Esophagus muscularis mucosa (tissue), 4 donors: ENCODE measurements around the gene METTL15. TPM values are rescaled to one million over a fixed set of nuclear protein-coding genes. Genes with fewer than 3 reads are reported as not detected.

Experiments
- DNase-seq: peaks from one replicate; pipeline ENCODE4 v3.0.0-alpha.2; 2017; ENCODE audit errors: extremely low spot score
- H3K27ac ChIP-seq, 4 donors: fragments of 200-600 bp; sonication (generic); replicated peaks in 1 of 4; 1 replicate in 3 of 4; 2 replicates in 1 of 4; pipeline ENCODE4 v1.5.1; 2016 to 2019; ENCODE audit warnings: mild to moderate bottlenecking in 1 of 4
- H3K27me3 ChIP-seq, 4 donors: fragments of 200-600 bp; sonication (generic); one replicate each; pipeline versions ENCODE4 v1.5.1 to v1.6.0; 2016 to 2019
- H3K36me3 ChIP-seq, 4 donors: fragments of 200-600 bp; sonication (generic); one replicate each; pipeline ENCODE4 v1.5.1; 2016 to 2019
- H3K4me1 ChIP-seq, 4 donors: fragments of 200-600 bp; sonication (generic); one replicate each; pipeline ENCODE4 v1.5.1; 2016 to 2019
- H3K4me3 ChIP-seq, 4 donors: fragments of 200-600 bp; sonication (generic); 1 replicate in 2 of 4; 2 replicates in 2 of 4; pipeline ENCODE4 v1.5.1; 2016 to 2019; ENCODE audit warnings: mild to moderate bottlenecking in 4 of 4, moderate library complexity in 1 of 4
- H3K9me3 ChIP-seq, 4 donors: fragments of 200-600 bp; sonication (generic); 1 replicate in 3 of 4; 2 replicates in 1 of 4; pipeline ENCODE4 v1.5.1; 2016 to 2019
- CTCF ChIP-seq, 3 experiments: fragments of 200-600 bp in 2 of 3; fragments of 450-650 bp in 1 of 3; sonication (generic) in 2 of 3; IDR thresholded peaks; one replicate each; pipeline ENCODE4 v1.5.1; 2017 to 2019; ENCODE audit warnings: antibody characterized with exemption in 3 of 3, mild to moderate bottlenecking in 2 of 3, moderate library complexity in 1 of 3
- EP300 ChIP-seq: sonication (generic); formaldehyde crosslinking; IDR thresholded peaks from one replicate; pipeline ENCODE4 v1.6.1; 2017; ENCODE audit warnings: antibody characterized with exemption
- POLR2A ChIP-seq: fragments of 450-650 bp; IDR thresholded peaks from one replicate; pipeline ENCODE4 v1.6.1; 2017; ENCODE audit warnings: antibody characterized with exemption, moderate library complexity, mild to moderate bottlenecking, low read depth
- POLR2AphosphoS5 ChIP-seq, 2 donors: sonication (generic); formaldehyde crosslinking; IDR thresholded peaks; one replicate each; pipeline ENCODE4 v1.6.1; 2017; ENCODE audit warnings: antibody characterized with exemption in 2 of 2
- WGBS: methylation state at CpG from one replicate; pipeline ENCODE4 v1.1.5; 2018; 5-methylcytosine and 5-hydroxymethylcytosine counted together
- intact Hi-C: fragments of 100-400 bp; cut with DNase I; formaldehyde crosslinking; loops from one replicate; pipeline ENCODE4 v1.15.1; 2023
- total RNA-seq, 4 donors: library from RNA; depleted of rRNA; stranded (reverse); fragments of >200 nt; gene quantifications; one replicate each; pipeline versions ENCODE4 v1.1.0 to v1.2.1, GENCODE V29; 2016

Gene METTL15
- total RNA-seq, 4 donors from 2014 or later, result 7.5 to 10.0 (median 8.5) TPM

DNA sequence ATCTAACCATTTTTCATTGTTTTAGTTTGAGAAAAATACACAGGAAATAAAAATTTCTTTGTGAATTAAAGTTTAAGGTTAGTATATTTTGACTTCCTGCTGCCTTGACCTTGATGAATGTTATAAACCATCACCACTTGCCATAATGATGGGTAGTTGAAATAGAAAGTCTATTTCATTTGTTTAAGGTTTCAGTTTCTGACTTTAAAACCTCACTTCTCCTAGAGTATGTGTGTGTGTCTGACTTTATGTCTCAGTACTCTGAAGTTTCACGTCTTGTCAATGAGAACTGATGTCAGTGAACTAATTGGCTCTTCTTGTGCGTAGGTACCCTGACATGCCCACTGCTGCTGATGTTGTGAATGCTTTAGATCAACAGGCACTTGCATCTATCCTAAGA, 188.2 kb downstream of the METTL15 start:
- WGBS, result 88% methylated on average over 2 of the region's 2 CpGs
- Histone ChIP-seq H3K9me3 (no peaks in the 10 kb centered on the region), H3K4me3 (no peak overlapping the region), H3K27ac (no peak overlapping the region), H3K36me3 (peaks cover 0 to 39% (median 12%) of the 10 kb centered on the region in 4 donors), H3K4me1 (no peaks in the 10 kb centered on the region), H3K27me3 (no peaks in the 10 kb centered on the region)
- intact Hi-C loops, result no loop called here
- DNase-seq, result no peak
- TF ChIP-seq CTCF (IDR thresholded peaks at IDR 0.05) (no peak), POLR2AphosphoS5 (IDR thresholded peaks at IDR 0.05) (no peak), POLR2A (no peak), EP300 (no peak)

- H3K4me3 ChIP-seq, result no peak overlapping the region
- 97% methylated on average over 3 of the region's 3 CpGs for WGBS
- no peak for DNase-seq
- H3K36me3 ChIP-seq, result peaks cover 0 to 43% (median 15%) of the 10 kb centered on the region in 4 donors
- TF ChIP-seq POLR2AphosphoS5 (IDR thresholded peaks at IDR 0.05), result no peak
- no peak for TF ChIP-seq CTCF (IDR thresholded peaks at IDR 0.05)
- TF ChIP-seq POLR2A, result no peak
- TF ChIP-seq EP300, result no peak
- H3K4me1 ChIP-seq, result no peaks in the 10 kb centered on the region
- H3K27ac ChIP-seq, result no peak overlapping the region
- intact Hi-C loops, result no loop called here
- no peaks in the 10 kb centered on the region for H3K27me3 ChIP-seq
- H3K9me3 ChIP-seq, result no peaks in the 10 kb centered on the region
These were observed 190.0 kb downstream of the METTL15 start for GRCh38 chr11:28298209-28298608.

GRCh38 chr11:28303477-28304191, 195.4 kb downstream of the METTL15 start:
- DNase-seq, result no peak
- H3K4me1 ChIP-seq, result no peaks in the 10 kb centered on the region
- intact Hi-C loops, result no loop called here
- peaks cover 0 to 28% (median 3%) of the 10 kb centered on the region in 4 donors for H3K36me3 ChIP-seq
- TF ChIP-seq POLR2A, result no peak
- no peak for TF ChIP-seq EP300
- no peak for TF ChIP-seq CTCF (IDR thresholded peaks at IDR 0.05)
- TF ChIP-seq POLR2AphosphoS5 (IDR thresholded peaks at IDR 0.05), result no peak
- H3K4me3 ChIP-seq, result no peak overlapping the region
- no peak overlapping the region for H3K27ac ChIP-seq
- no peaks in the 10 kb centered on the region for H3K9me3 ChIP-seq
- no peaks in the 10 kb centered on the region for H3K27me3 ChIP-seq
- WGBS, result 91% methylated on average over 2 of the region's 2 CpGs

GRCh38 chr11:28315440-28315839, 207.3 kb downstream of the METTL15 start:
- intact Hi-C loops, result no loop called here
- Histone ChIP-seq H3K4me3 (no peak overlapping the region), H3K9me3 (no peaks in the 10 kb centered on the region), H3K27me3 (no peaks in the 10 kb centered on the region), H3K4me1 (no peaks in the 10 kb centered on the region), H3K27ac (no peak overlapping the region), H3K36me3 (peaks cover 0 to 17% (median 0%) of the 10 kb centered on the region in 4 donors)
- TF ChIP-seq POLR2AphosphoS5 (IDR thresholded peaks at IDR 0.05), result no peak
- no peak for TF ChIP-seq CTCF (IDR thresholded peaks at IDR 0.05)
- TF ChIP-seq EP300, result no peak
- TF ChIP-seq POLR2A, result no peak
- WGBS, result 100% methylated on average over 1 of the region's 1 CpG
- DNase-seq, result no peak

DNA sequence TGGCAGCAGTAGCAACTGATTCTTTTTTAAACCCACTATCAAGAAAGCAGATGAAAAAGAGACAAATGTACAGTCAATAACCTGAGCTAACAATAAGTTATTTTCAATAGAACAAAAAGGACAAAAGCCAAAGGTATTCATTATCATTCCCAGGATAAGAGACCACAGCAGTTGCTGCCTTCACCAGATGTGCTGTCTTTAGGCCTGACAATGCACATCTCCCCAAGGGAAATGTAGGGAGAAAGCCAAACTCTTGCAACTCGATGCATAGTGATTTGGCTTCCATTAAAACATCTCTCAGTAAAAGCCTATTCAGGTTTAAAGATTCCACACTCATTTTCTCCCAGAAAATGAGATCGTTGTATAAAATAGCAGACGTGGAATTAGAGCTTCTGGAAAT, 210.7 kb downstream of the METTL15 start:
- WGBS, result 69% methylated on average over 3 of the region's 3 CpGs
- no peak for TF ChIP-seq POLR2AphosphoS5 (IDR thresholded peaks at IDR 0.05)
- TF ChIP-seq EP300, result no peak
- no peak for TF ChIP-seq CTCF (IDR thresholded peaks at IDR 0.05)
- no peak for TF ChIP-seq POLR2A
- H3K4me3 ChIP-seq, result no peak overlapping the region
- H3K9me3 ChIP-seq, result no peaks in the 10 kb centered on the region
- H3K27me3 ChIP-seq, result no peaks in the 10 kb centered on the region
- H3K36me3 ChIP-seq, result peaks cover 0 to 14% (median 0%) of the 10 kb centered on the region in 4 donors
- intact Hi-C loops, result no loop called here
- no peak for DNase-seq
- no peak overlapping the region for H3K27ac ChIP-seq
- H3K4me1 ChIP-seq, result no peaks in the 10 kb centered on the region
